H1 (cell line): Measurements from ENCODE around the gene WDFY4. TPM values are rescaled to one million over a fixed set of nuclear protein-coding genes. Genes with fewer than 3 reads are reported as not detected.

ENCODE experiments used
- CTCF ChIA-PET: fragments of 300-600 bp; sonication (Branson Sonifier 250); formaldehyde crosslinking; loops from one replicate; lab custom pipeline; 2021; ENCODE audit not compliant: partially characterized antibody; lab: Charles Lee
- POLR2A ChIA-PET: fragments of 300-600 bp; sonication (Branson Sonifier 250); formaldehyde crosslinking; loops from one replicate; lab custom pipeline; 2021; ENCODE audit warnings: inconsistent platforms; ENCODE audit not compliant: partially characterized antibody; lab: Charles Lee
- DNase-seq, 2 experiments: peaks; one replicate each; pipeline versions ENCODE4 v3.0.0 to v3.0.0-alpha.2; 2010 to 2022; ENCODE audit warnings: low spot score in 2 of 2, low read depth in 1 of 2, mixed read lengths in 1 of 2
- FAIRE-seq: peaks from 2 replicates; lab custom pipeline; 2011; peaks lifted over from hg19 to GRCh38; lab: Jason Lieb, UNC
- H2AFZ ChIP-seq: 2 replicates; pipeline ENCODE4 v1.8.1; 2012; ENCODE audit warnings: low read length, inconsistent platforms
- H2AK5ac ChIP-seq: 2 replicates; pipeline ENCODE4 v1.6.1; 2013; ENCODE audit warnings: low read depth, low read length
- H2BK120ac ChIP-seq: replicated peaks from 2 replicates; pipeline ENCODE3; 2013; ENCODE audit warnings: low read depth, low read length, inconsistent platforms
- H2BK12ac ChIP-seq: 2 replicates; pipeline ENCODE4 v1.6.1; 2013; ENCODE audit warnings: low read depth, low read length
- H2BK15ac ChIP-seq: 2 replicates; pipeline ENCODE4 v1.6.1; 2013; ENCODE audit warnings: low read length
- H2BK20ac ChIP-seq: 2 replicates; pipeline ENCODE4 v1.6.1; 2013; ENCODE audit warnings: low read length
- H2BK5ac ChIP-seq: 2 replicates; pipeline ENCODE4 v1.6.1; 2013; ENCODE audit warnings: low read depth, low read length
- H3K14ac ChIP-seq: 2 replicates; pipeline ENCODE4 v1.6.1; 2013; ENCODE audit warnings: inconsistent platforms; ENCODE audit not compliant: insufficient read length
- H3K18ac ChIP-seq: 2 replicates; pipeline ENCODE4 v1.6.1; 2013; ENCODE audit warnings: low read length; ENCODE audit errors: extremely low read depth
- H3K23ac ChIP-seq: 2 replicates; pipeline ENCODE4 v1.6.1; 2013; ENCODE audit warnings: inconsistent platforms; ENCODE audit not compliant: insufficient read length
- H3K23me2 ChIP-seq: 2 replicates; pipeline ENCODE4 v1.6.1; 2013; ENCODE audit warnings: low read depth, low read length
- H3K27ac ChIP-seq: 2 replicates; pipeline ENCODE4 v1.6.1; 2011; ENCODE audit warnings: low read depth, low read length, inconsistent platforms
- H3K27me3 ChIP-seq, 4 experiments: replicated peaks in 1 of 4; 1 replicate in 1 of 4; 2 replicates in 3 of 4; pipeline versions ENCODE4 v1.6.1 to v1.8.1; 2011 to 2013; ENCODE audit warnings: low read length in 3 of 4, mild to moderate bottlenecking in 3 of 4, inconsistent platforms in 2 of 4, mixed read lengths in 2 of 4, moderate library complexity in 1 of 4; ENCODE audit not compliant: control insufficient read depth in 3 of 4, insufficient read depth in 3 of 4; ENCODE audit errors: extremely low read depth in 1 of 4
- H3K36me3 ChIP-seq, 4 experiments: 2 replicates each; pipeline versions ENCODE4 v1.6.1 to v1.8.1; 2011 to 2013; ENCODE audit warnings: mild to moderate bottlenecking in 4 of 4, low read length in 3 of 4, moderate library complexity in 2 of 4, control low read depth in 1 of 4, inconsistent platforms in 1 of 4; ENCODE audit not compliant: insufficient read depth in 4 of 4, control insufficient read depth in 2 of 4
- H3K4ac ChIP-seq: replicated peaks from 2 replicates; pipeline ENCODE3; 2013; ENCODE audit warnings: low read length, low read depth, mixed read lengths, inconsistent platforms; ENCODE audit not compliant: insufficient read length
- H3K4me1 ChIP-seq, 4 experiments: replicated peaks in 1 of 4; 1 replicate in 1 of 4; 2 replicates in 3 of 4; pipeline versions ENCODE4 v1.6.1 to v1.8.1; 2011 to 2013; ENCODE audit warnings: low read length in 3 of 4, inconsistent platforms in 2 of 4, mixed read lengths in 1 of 4; ENCODE audit not compliant: insufficient read depth in 4 of 4, control insufficient read depth in 3 of 4
- H3K4me2 ChIP-seq, 2 experiments: 2 replicates each; pipeline versions ENCODE4 v1.6.1 to v1.8.1; 2011 to 2013; ENCODE audit warnings: low read depth in 2 of 2, low read length in 2 of 2, control low read depth in 1 of 2, inconsistent platforms in 1 of 2, mild to moderate bottlenecking in 1 of 2; ENCODE audit not compliant: insufficient read depth in 1 of 2
- H3K4me3 ChIP-seq, 4 experiments: fragments of 200-600, 300-600 bp in 1 of 4; sonication (generic), shearing (Covaris generic), sonication (Bioruptor Twin) in 1 of 4; 2 replicates each; pipeline versions ENCODE4 v1.5.1 to v1.8.1; 2011 to 2016; ENCODE audit warnings: low read length in 4 of 4, low read depth in 3 of 4, control low read depth in 2 of 4, inconsistent platforms in 2 of 4, mild to moderate bottlenecking in 2 of 4, mixed read lengths in 1 of 4, moderate library complexity in 1 of 4; ENCODE audit not compliant: insufficient read depth in 2 of 4; ENCODE audit errors: extremely low read depth in 1 of 4
- H3K56ac ChIP-seq: replicated peaks from 2 replicates; pipeline ENCODE3; 2013; ENCODE audit warnings: low read depth, mild to moderate bottlenecking, mixed read lengths, low read length, inconsistent platforms; ENCODE audit not compliant: insufficient read length
- H3K79me1 ChIP-seq: 2 replicates; pipeline ENCODE4 v1.6.1; 2013; ENCODE audit warnings: low read depth, low read length, control low read depth
- H3K79me2 ChIP-seq, 2 experiments: 2 replicates each; pipeline versions ENCODE4 v1.6.1 to v1.8.1; 2012 to 2013; ENCODE audit warnings: low read length in 2 of 2, mild to moderate bottlenecking in 2 of 2, inconsistent platforms in 1 of 2; ENCODE audit not compliant: insufficient read depth in 2 of 2, control insufficient read depth in 1 of 2
- H3K9ac ChIP-seq, 4 experiments: replicated peaks in 1 of 4; 1 replicate in 1 of 4; 2 replicates in 3 of 4; pipeline versions ENCODE4 v1.6.1 to v1.8.1; 2011 to 2013; ENCODE audit warnings: low read depth in 3 of 4, low read length in 3 of 4, control low read depth in 2 of 4, mild to moderate bottlenecking in 2 of 4, moderate library complexity in 2 of 4, inconsistent platforms in 1 of 4; ENCODE audit errors: extremely low read depth in 1 of 4
- H3K9me3 ChIP-seq, 2 experiments: 2 replicates each; pipeline versions ENCODE4 v1.6.1 to v1.8.1; 2012 to 2013; ENCODE audit warnings: mild to moderate bottlenecking in 2 of 2, moderate library complexity in 2 of 2, control low read depth in 1 of 2, inconsistent platforms in 1 of 2, low read depth in 1 of 2, low read length in 1 of 2, mixed read lengths in 1 of 2; ENCODE audit not compliant: insufficient read depth in 2 of 2
- H4K20me1 ChIP-seq, 2 experiments: replicated peaks in 1 of 2; 2 replicates each; pipeline versions ENCODE3 to v1.8.1; 2011 to 2013; ENCODE audit warnings: inconsistent platforms in 2 of 2, low read length in 2 of 2, mild to moderate bottlenecking in 1 of 2; ENCODE audit not compliant: insufficient read depth in 2 of 2, control insufficient read depth in 1 of 2
- H4K5ac ChIP-seq: 2 replicates; pipeline ENCODE4 v1.6.1; 2013; ENCODE audit warnings: low read length, low read depth, mixed read lengths, inconsistent platforms; ENCODE audit not compliant: insufficient read length
- H4K8ac ChIP-seq: 2 replicates; pipeline ENCODE4 v1.8.0; 2013; ENCODE audit warnings: mild to moderate bottlenecking, moderate library complexity, low read length, inconsistent platforms; ENCODE audit not compliant: insufficient read depth; ENCODE audit errors: extremely low read depth
- H4K91ac ChIP-seq: replicated peaks from 2 replicates; pipeline ENCODE3; 2013; ENCODE audit warnings: low read length, mixed read lengths, inconsistent platforms; ENCODE audit not compliant: insufficient read length
- ATF3 ChIP-seq: IDR thresholded peaks from 2 replicates; pipeline ENCODE4 v1.6.1; 2011; ENCODE audit warnings: low read depth, mild to moderate bottlenecking, low read length; ENCODE audit not compliant: insufficient read depth
- SIN3A ChIP-seq, 2 experiments: IDR thresholded peaks in 1 of 2; conservative IDR thresholded peaks in 1 of 2; 2 replicates each; pipeline ENCODE4 v1.6.1; 2011 to 2012; ENCODE audit warnings: low read length in 2 of 2, improper control_type of control experiment in 1 of 2, low read depth in 1 of 2, mild to moderate bottlenecking in 1 of 2
- WGBS, 2 experiments: shearing (Covaris generic) in 1 of 2; methylation state at CpG; one replicate each; pipeline versions ENCODE4 v1.1.6 to v1.1.7; 2013 to 2015; ENCODE audit warnings: low lambda C conversion rate in 2 of 2, mixed read lengths in 2 of 2, inconsistent platforms in 1 of 2, low coverage in 1 of 2, missing lambda C conversion rate in 1 of 2; ENCODE audit not compliant: insufficient replicate concordance in 2 of 2, insufficient coverage in 1 of 2, insufficient read length in 1 of 2; ENCODE audit errors: extremely low coverage in 1 of 2, missing lambda C conversion rate in 1 of 2; 5-methylcytosine and 5-hydroxymethylcytosine counted together
- polyA plus RNA-seq, 7 experiments: library from polyadenylated mRNA; depleted of rRNA in 3 of 7; stranded (reverse) in 5 of 7; unstranded in 2 of 7; fragments of >200 nt in 5 of 7; fragments of 200-250 nt in 2 of 7; gene quantifications; 1 replicate in 5 of 7; 2 replicates in 1 of 7; 4 replicates in 1 of 7; pipeline versions ENCODE4 v1.2.1 to v1.2.3, GENCODE V29; 2011 to 2013; ENCODE audit warnings: missing spikeins in 2 of 7, mixed read lengths in 2 of 7
- total RNA-seq: library from RNA; stranded (reverse); fragmentation: NEBNext Ultra II Directional; extraction: Animal tissue kit (Norgen Biotek cat#: 25700); gene quantifications from 2 replicates; pipeline ENCODE4 v1.2.1, GENCODE V29; 2021

The WDFY4 gene
- total and polyA plus RNA-seq, 2 of the 8 experiments (the other 6 are each of a cell fraction or from before 2014, with no cell fraction given) = not detected

GRCh38 chr10:49010865-49011264 is 326.2 kb downstream of the WDFY4 start:
- no peak overlapping the region for H2AK5ac ChIP-seq

More at GRCh38 chr10:49010865-49011264, 326.2 kb downstream of the WDFY4 start:
- Histone ChIP-seq H3K4me1 (no peaks in the 10 kb centered on the region), H2BK5ac (no peak overlapping the region), H3K27me3 (no peaks in the 10 kb centered on the region; a peak in 1 of 7 replicates), H3K4ac (no peak overlapping the region), H3K4me3 (no peak overlapping the region), H3K18ac (no peak overlapping the region), H4K91ac (no peak overlapping the region), H2AFZ (no peak overlapping the region), H3K14ac (no peak overlapping the region), H3K79me1 (no peaks in the 10 kb centered on the region), H2BK20ac (no peak overlapping the region), H2BK15ac (no peak overlapping the region), H4K5ac (no peak overlapping the region), H3K27ac (no peak overlapping the region), H3K36me3 (no peaks in the 10 kb centered on the region), H3K9me3 (no peaks in the 10 kb centered on the region), H3K23ac (no peak overlapping the region), H3K56ac (no peak overlapping the region), H2BK12ac (no peak overlapping the region), H4K20me1 (no peaks in the 10 kb centered on the region), H3K79me2 (no peaks in the 10 kb centered on the region), H3K4me2 (no peak overlapping the region), H3K23me2 (no peaks in the 10 kb centered on the region), H2BK120ac (no peak overlapping the region), H3K9ac (no peak overlapping the region), H4K8ac (no peak overlapping the region)
- 48% methylated on average over 4 of the region's 4 CpGs; no CpG with 5 or more reads in 1 of the 2 experiments for WGBS, 2 experiments
- POLR2A ChIA-PET = no interaction called here
- CTCF ChIA-PET = interaction anchor here (0.8 to 1.9 kb wide), 3 partner anchors 35 to 151 kb away, joined by 3 to 6 read pairs (median 3); no protein-coding TSS in a partner anchor
- no peak for TF ChIP-seq SIN3A (conservative IDR thresholded peaks at IDR 0.05 in 1 of 2, IDR thresholded peaks at IDR 0.05 in 1 of 2; ENCODE audit: low read depth in 1 of 2, low read length in 2 of 2)
- TF ChIP-seq ATF3 = no peak
- DNase-seq = peak in 1 of 2 experiments; percentile 17
- no peak for FAIRE-seq
